K562 (cell line): ENCODE measurements around the gene HYOU1. TPM values are rescaled to one million over a fixed set of nuclear protein-coding genes. Genes with fewer than 3 reads are reported as not detected.

ENCODE experiments used
- ATAC-seq: fragments of 200-7000 bp; cut with Tn5 transposase; 3 replicates; pipeline ENCODE4 v1.9.1; 2020; ENCODE audit warnings: moderate library complexity
- BruUV-seq: library from RNA; stranded (reverse); fragments of 400-500 nt; replicated peaks from 2 replicates; lab custom pipeline; 2021; lab: Mats Ljungman, UMichigan
- CTCF ChIA-PET: fragments of 300-600 bp; formaldehyde crosslinking; extraction: SDS; loops from one replicate; lab custom pipeline; 2021; ENCODE audit warnings: low intra/inter-chr PET ratio; lab: Yijun Ruan, JAX
- POLR2A ChIA-PET: fragments of 300-600, 350-650 bp; sonication (Branson Sonifier 250); formaldehyde crosslinking; extraction: SDS; loops from one replicate; lab custom pipeline; 2021; ENCODE audit warnings: antibody characterized with exemption, inconsistent platforms; lab: Yijun Ruan, JAX
- DNase-seq, 4 experiments: peaks; one replicate each; pipeline versions ENCODE4 v3.0.0 to v3.0.0-alpha.2; 2011 to 2018; ENCODE audit warnings: low spot score in 3 of 4, mixed read lengths in 3 of 4; ENCODE audit errors: extremely low read depth in 1 of 4
- FAIRE-seq: peaks from 2 replicates; lab custom pipeline; 2011; peaks lifted over from hg19 to GRCh38; lab: Jason Lieb, UNC
- H2AFZ ChIP-seq: 2 replicates; pipeline ENCODE4 v1.6.0; 2011; ENCODE audit warnings: low read depth, low read length, control low read depth, inconsistent platforms
- H3K27ac ChIP-seq: fragments of 200-600 bp; 3 replicates; pipeline ENCODE4 v1.8.0; 2011; ENCODE audit warnings: low read depth, mild to moderate bottlenecking, control low read depth, inconsistent platforms, low read length, moderate library complexity, mixed read lengths; ENCODE audit errors: extremely low read depth
- H3K27me3 ChIP-seq, 2 experiments: fragments of 300-600 bp in 1 of 2; 2 replicates in 1 of 2; 3 replicates in 1 of 2; pipeline versions ENCODE4 v1.6.0 to v1.8.0; 2011; ENCODE audit warnings: inconsistent platforms in 2 of 2, low read length in 2 of 2, mild to moderate bottlenecking in 1 of 2, mixed read lengths in 1 of 2, moderate library complexity in 1 of 2; ENCODE audit not compliant: control insufficient read depth in 2 of 2, insufficient read depth in 2 of 2
- H3K36me3 ChIP-seq: fragments of 300-600 bp; 3 replicates; pipeline ENCODE4 v1.8.0; 2011; ENCODE audit warnings: mild to moderate bottlenecking, low read length, inconsistent platforms; ENCODE audit not compliant: control insufficient read depth, insufficient read depth
- H3K4me1 ChIP-seq, 2 experiments: fragments of 200-600 bp in 1 of 2; replicated peaks in 1 of 2; 2 replicates in 1 of 2; 3 replicates in 1 of 2; pipeline versions ENCODE4 v1.5.1 to v1.8.0; 2011; ENCODE audit warnings: inconsistent platforms in 2 of 2, low read length in 2 of 2, mild to moderate bottlenecking in 1 of 2, mixed read lengths in 1 of 2, moderate library complexity in 1 of 2; ENCODE audit not compliant: control insufficient read depth in 2 of 2, insufficient read depth in 2 of 2
- H3K4me2 ChIP-seq: 2 replicates; pipeline ENCODE4 v1.6.1; 2011; ENCODE audit warnings: low read length, control low read depth, inconsistent platforms, mixed read lengths; ENCODE audit not compliant: insufficient read depth
- H3K4me3 ChIP-seq: fragments of 200-600 bp; sonication (generic), shearing (Covaris generic); 2 replicates; pipeline ENCODE4 v1.5.1; 2016; ENCODE audit warnings: control low read depth, inconsistent platforms
- H3K79me2 ChIP-seq: fragments of 200-600 bp; 3 replicates; pipeline ENCODE4 v1.8.0; 2011; ENCODE audit warnings: low read length, inconsistent platforms; ENCODE audit not compliant: control insufficient read depth, insufficient read depth
- H3K9ac ChIP-seq, 2 experiments: 2 replicates each; pipeline versions ENCODE4 v1.6.0 to v1.6.1; 2011; ENCODE audit warnings: low read depth in 2 of 2, low read length in 2 of 2, control low read depth in 1 of 2, inconsistent platforms in 1 of 2, mild to moderate bottlenecking in 1 of 2, mixed read lengths in 1 of 2; ENCODE audit not compliant: insufficient read depth in 1 of 2
- H3K9me1 ChIP-seq: one replicate; pipeline ENCODE4 v1.6.0; 2011; ENCODE audit warnings: inconsistent platforms, mild to moderate bottlenecking, low read length, moderate library complexity; ENCODE audit not compliant: control insufficient read depth, insufficient read depth
- H3K9me3 ChIP-seq: replicated peaks from 2 replicates; pipeline ENCODE4 v1.5.1; 2011; ENCODE audit warnings: low read depth, low read length, inconsistent platforms; ENCODE audit not compliant: control insufficient read depth, insufficient read depth
- H4K20me1 ChIP-seq: replicated peaks from 2 replicates; pipeline ENCODE4 v1.6.1; 2011; ENCODE audit warnings: low read length, inconsistent platforms, mixed read lengths; ENCODE audit not compliant: control insufficient read depth, insufficient read depth
- FOXK1 ChIP-seq: sonication (generic); formaldehyde crosslinking; IDR thresholded peaks from 2 replicates; pipeline ENCODE4 v1.8.0; 2022; ENCODE audit warnings: missing genetic modification reagents, mild to moderate bottlenecking, borderline replicate concordance
- IRF2 ChIP-seq: sonication (generic); formaldehyde crosslinking; IDR thresholded peaks from 2 replicates; pipeline ENCODE4 v1.8.1; 2022; ENCODE audit warnings: mild to moderate bottlenecking, missing genetic modification reagents
- RBM25 ChIP-seq: fragments of 200-400 bp; formaldehyde crosslinking; IDR thresholded peaks from 2 replicates; pipeline ENCODE4 v1.6.1; 2018; ENCODE audit warnings: low read length, low read depth, moderate library complexity; ENCODE audit not compliant: severe bottlenecking
- ZNF121 ChIP-seq: sonication (generic); formaldehyde crosslinking; conservative IDR thresholded peaks from 2 replicates; pipeline ENCODE4 v1.8.0; 2022; ENCODE audit warnings: missing genetic modification reagents
- WGBS: fragments of 100-300 bp; shearing (Covaris generic); methylation state at CpG from one replicate; pipeline ENCODE4 v1.1.6; 2016; ENCODE audit warnings: low coverage, mixed read lengths; ENCODE audit not compliant: insufficient coverage; ENCODE audit errors: missing lambda C conversion rate; 5-methylcytosine and 5-hydroxymethylcytosine counted together
- in situ Hi-C: fragments of 300-500 bp; cut with MboI; formaldehyde crosslinking; loops from 4 replicates; pipeline ENCODE4 v1.15.0; 2018; ENCODE audit warnings: inconsistent platforms, mixed read lengths
- intact Hi-C: fragments of 100-400 bp; cut with micrococcal nuclease; formaldehyde crosslinking; loops from 2 replicates; pipeline ENCODE4 v1.14.2; 2022
- polyA plus RNA-seq, 8 experiments: library from polyadenylated mRNA; depleted of rRNA in 4 of 8; stranded (reverse) in 5 of 8; unstranded in 3 of 8; fragments of >200 nt; fragmentation: Nextera tagmentation in 2 of 8; fragmentation: Illumina TruSeq in 1 of 8; extraction: Ambion mirVana in 2 of 8; extraction: Trizol in 1 of 8; gene quantifications; 2 replicates each; pipeline versions ENCODE4 v1.2.1 to v1.2.3, GENCODE V29; 2011 to 2014; ENCODE audit warnings: inconsistent platforms in 1 of 8, missing spikeins in 1 of 8
- total RNA-seq, 7 experiments: library from RNA; depleted of rRNA in 6 of 7; stranded (reverse); fragments of >200 nt in 6 of 7; fragmentation: Illumina TruSeq in 2 of 7; extraction: Trizol in 2 of 7; gene quantifications; 2 replicates each; pipeline versions ENCODE4 v1.2.1 to v1.2.3, GENCODE V29; 2011 to 2021; ENCODE audit warnings: low replicate concordance in 1 of 7
- TF ChIP-seq, protein P1 (sequence below): sonication (generic); formaldehyde crosslinking; IDR thresholded peaks from 2 replicates; pipeline ENCODE4 v1.8.1; 2023; ENCODE audit warnings: mild to moderate bottlenecking, missing genetic modification reagents

HYOU1 gene
- total and polyA plus RNA-seq, 9 of the 15 experiments (the other 6 are each of a cell fraction or from before 2014, with no cell fraction given), result 19.5 to 197 (median 128) TPM

DNA sequence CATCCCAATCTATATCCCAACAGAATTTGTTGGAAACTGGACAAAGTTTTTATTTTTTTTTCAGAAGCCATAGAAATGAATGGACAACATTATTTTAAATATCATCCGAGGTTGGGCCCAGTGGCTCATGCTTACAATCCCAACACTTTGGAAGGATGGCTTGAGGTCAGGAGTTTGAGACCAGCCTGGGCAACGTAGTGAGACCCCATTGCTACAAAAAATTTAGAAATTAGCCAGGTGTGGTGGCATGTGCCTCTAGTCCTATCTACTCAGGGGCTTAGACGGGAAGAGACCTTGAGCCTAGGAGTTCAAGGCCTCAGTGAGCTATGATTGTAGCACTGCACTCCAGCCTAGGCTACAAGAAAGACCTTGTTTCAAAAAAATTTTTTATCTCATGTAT lies 22.2 kb downstream of the HYOU1 start:
- intact Hi-C loops (no loop called here), in situ Hi-C loops (no loop called here)
- CTCF ChIA-PET, result no interaction called here

More for the DNA sequence above, 22.2 kb downstream of the HYOU1 start:
- H3K79me2 ChIP-seq, result peaks cover 9% of the 10 kb centered on the region
- no TSS peak for BruUV-seq
- no peak overlapping the region for H2AFZ ChIP-seq
- H3K36me3 ChIP-seq, result no peaks in the 10 kb centered on the region
- POLR2A ChIA-PET, result interaction anchor here (0.6 to 2.5 kb wide), 2 partner anchors 20 to 22 kb away, joined by 3 to 11 read pairs; partner anchors contain the start of gene HYOU1
- H3K27ac ChIP-seq, result no peak overlapping the region
- TF ChIP-seq RBM25, result peak; percentile 44
- TF ChIP-seq, protein P1, sequence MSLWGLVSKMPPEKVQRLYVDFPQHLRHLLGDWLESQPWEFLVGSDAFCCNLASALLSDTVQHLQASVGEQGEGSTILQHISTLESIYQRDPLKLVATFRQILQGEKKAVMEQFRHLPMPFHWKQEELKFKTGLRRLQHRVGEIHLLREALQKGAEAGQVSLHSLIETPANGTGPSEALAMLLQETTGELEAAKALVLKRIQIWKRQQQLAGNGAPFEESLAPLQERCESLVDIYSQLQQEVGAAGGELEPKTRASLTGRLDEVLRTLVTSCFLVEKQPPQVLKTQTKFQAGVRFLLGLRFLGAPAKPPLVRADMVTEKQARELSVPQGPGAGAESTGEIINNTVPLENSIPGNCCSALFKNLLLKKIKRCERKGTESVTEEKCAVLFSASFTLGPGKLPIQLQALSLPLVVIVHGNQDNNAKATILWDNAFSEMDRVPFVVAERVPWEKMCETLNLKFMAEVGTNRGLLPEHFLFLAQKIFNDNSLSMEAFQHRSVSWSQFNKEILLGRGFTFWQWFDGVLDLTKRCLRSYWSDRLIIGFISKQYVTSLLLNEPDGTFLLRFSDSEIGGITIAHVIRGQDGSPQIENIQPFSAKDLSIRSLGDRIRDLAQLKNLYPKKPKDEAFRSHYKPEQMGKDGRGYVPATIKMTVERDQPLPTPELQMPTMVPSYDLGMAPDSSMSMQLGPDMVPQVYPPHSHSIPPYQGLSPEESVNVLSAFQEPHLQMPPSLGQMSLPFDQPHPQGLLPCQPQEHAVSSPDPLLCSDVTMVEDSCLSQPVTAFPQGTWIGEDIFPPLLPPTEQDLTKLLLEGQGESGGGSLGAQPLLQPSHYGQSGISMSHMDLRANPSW (CRISPR knock-in tag), result no peak
- peak; percentile 60; the same call in 1 of the 2 replicates for TF ChIP-seq ZNF121
- no peak for TF ChIP-seq IRF2 (CRISPR knock-in tag)
- no peak for TF ChIP-seq FOXK1 (CRISPR knock-in tag)
- H3K27me3 ChIP-seq, result no peaks in the 10 kb centered on the region
- H4K20me1 ChIP-seq, result no peaks in the 10 kb centered on the region
- H3K4me2 ChIP-seq, result no peak overlapping the region
- WGBS, result 56% methylated on average over 3 of the region's 3 CpGs
- no peaks in the 10 kb centered on the region for H3K9me1 ChIP-seq
- FAIRE-seq, result no peak
- no peak for DNase-seq
- H3K4me3 ChIP-seq, result no peak overlapping the region
- peaks cover 8 to 16% of the 10 kb centered on the region in 2 experiments; a peak in 4 of 5 replicates for H3K4me1 ChIP-seq
- no peak overlapping the region for H3K9ac ChIP-seq
- ATAC-seq, result no peak
- H3K9me3 ChIP-seq, result no peaks in the 10 kb centered on the region
